Fibroblast of pulmonary artery (primary cell): ENCODE measurements around the gene PTCD1.

Experiments used
- DNase-seq: peaks from one replicate; pipeline ENCODE4 v3.0.0-alpha.2; 2010; ENCODE audit warnings: low read depth
- H3K4me3 ChIP-seq: replicated peaks from 2 replicates; pipeline ENCODE4 v1.5.1; 2011; ENCODE audit warnings: low read depth, mild to moderate bottlenecking, control low read depth, low read length, moderate library complexity
- CTCF ChIP-seq: IDR thresholded peaks from 2 replicates; pipeline ENCODE4 v1.5.1; 2011; ENCODE audit warnings: mild to moderate bottlenecking, control low read depth, low read length, inconsistent platforms; ENCODE audit errors: missing control alignments

The PTCD1 gene

GRCh38 chr7:99451936-99452335, 13.3 kb upstream of the PTCD1 start:
- DNase-seq: no peak
- TF ChIP-seq CTCF: no peak
- H3K4me3 ChIP-seq: no peak overlapping the region

GRCh38 chr7:99449326-99449725, 10.7 kb upstream of the PTCD1 start:
- no peak for TF ChIP-seq CTCF
- DNase-seq: no peak

GRCh38 chr7:99448855-99449254, 10.3 kb upstream of the PTCD1 start:
- no peak for TF ChIP-seq CTCF
- DNase-seq: no peak
- H3K4me3 ChIP-seq: no peak overlapping the region

More at GRCh38 chr7:99449326-99449725, 10.7 kb upstream of the PTCD1 start:
- no peak overlapping the region for H3K4me3 ChIP-seq

GRCh38 chr7:99447943-99448342, 9.3 kb upstream of the PTCD1 start:
- DNase-seq: no peak
- no peak for TF ChIP-seq CTCF
- H3K4me3 ChIP-seq: no peak overlapping the region

- DNase-seq: no peak
Measured at GRCh38 chr7:99446096-99446495, 7.5 kb upstream of the PTCD1 start.

GRCh38 chr7:99440195-99440594, 1.6 kb upstream of the PTCD1 start:
- peak; percentile 31 for DNase-seq
- no peak for TF ChIP-seq CTCF

More at GRCh38 chr7:99446096-99446495, 7.5 kb upstream of the PTCD1 start:
- H3K4me3 ChIP-seq: no peak overlapping the region
- no peak for TF ChIP-seq CTCF

GRCh38 chr7:99437946-99438572, 539 bp downstream of the PTCD1 start:
- H3K4me3 ChIP-seq: peak overlapping the region; percentile 96
- TF ChIP-seq CTCF: no peak
- peak; percentile 8 for DNase-seq

More at GRCh38 chr7:99440195-99440594, 1.6 kb upstream of the PTCD1 start:
- peak overlapping the region; percentile 96 for H3K4me3 ChIP-seq
